ENCODE data around the gene RGR.

RGR gene, protein sequence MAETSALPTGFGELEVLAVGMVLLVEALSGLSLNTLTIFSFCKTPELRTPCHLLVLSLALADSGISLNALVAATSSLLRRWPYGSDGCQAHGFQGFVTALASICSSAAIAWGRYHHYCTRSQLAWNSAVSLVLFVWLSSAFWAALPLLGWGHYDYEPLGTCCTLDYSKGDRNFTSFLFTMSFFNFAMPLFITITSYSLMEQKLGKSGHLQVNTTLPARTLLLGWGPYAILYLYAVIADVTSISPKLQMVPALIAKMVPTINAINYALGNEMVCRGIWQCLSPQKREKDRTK

DNA sequence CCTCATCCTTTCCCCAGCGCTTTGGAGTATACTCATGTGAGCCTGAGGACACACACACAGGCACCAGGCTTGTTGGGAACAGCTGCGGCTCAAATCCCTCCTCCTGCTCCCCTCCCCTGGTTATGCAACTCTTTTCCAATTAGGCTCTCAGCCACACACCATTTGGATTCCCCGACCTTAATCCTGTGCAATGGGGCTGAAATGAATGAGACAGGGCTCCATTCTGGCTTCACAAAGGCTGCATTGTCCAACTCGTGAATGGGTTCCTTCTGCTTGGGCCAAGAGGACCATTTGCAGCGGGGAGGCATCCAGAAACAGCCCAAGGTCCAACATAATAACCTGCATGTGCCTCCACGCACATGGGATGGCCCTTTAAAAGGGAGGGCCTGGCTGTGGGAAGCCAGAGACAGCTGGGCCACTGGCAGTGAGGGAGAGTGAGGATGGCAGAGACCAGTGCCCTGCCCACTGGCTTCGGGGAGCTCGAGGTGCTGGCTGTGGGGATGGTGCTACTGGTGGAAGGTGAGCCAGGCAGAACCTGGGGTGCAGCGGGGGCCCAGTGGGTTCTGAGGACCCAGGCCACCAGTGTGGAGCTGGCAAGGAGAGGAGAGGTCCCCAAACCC lies at the start of gene RGR:
TSS of gene RGR (plus strand) at position 403 of the 620 bp plus-strand sequence. CDS start at position 441, 38 bp downstream.
- DNase-seq (ENCODE audit: low spot score): peak; percentile 98

GRCh38 chr10:84196083-84196482 lies 48.8 kb upstream of the RGR start:
- no peak for DNase-seq (ENCODE audit: low spot score)

GRCh38 chr10:84196941-84197340 lies 47.9 kb upstream of the RGR start:
- DNase-seq (ENCODE audit: low spot score): no peak

GRCh38 chr10:84197643-84198042 lies 47.2 kb upstream of the RGR start:
- no peak for DNase-seq (ENCODE audit: low spot score)

GRCh38 chr10:84198206-84198915 lies 46.5 kb upstream of the RGR start:
- DNase-seq (ENCODE audit: low spot score): no peak

GRCh38 chr10:84200537-84201243 lies 44.2 kb upstream of the RGR start:
- no peak for DNase-seq (ENCODE audit: low spot score)

- DNase-seq (ENCODE audit: low spot score): no peak
Observed at GRCh38 chr10:84201244-84201606, 43.6 kb upstream of the RGR start.

DNA sequence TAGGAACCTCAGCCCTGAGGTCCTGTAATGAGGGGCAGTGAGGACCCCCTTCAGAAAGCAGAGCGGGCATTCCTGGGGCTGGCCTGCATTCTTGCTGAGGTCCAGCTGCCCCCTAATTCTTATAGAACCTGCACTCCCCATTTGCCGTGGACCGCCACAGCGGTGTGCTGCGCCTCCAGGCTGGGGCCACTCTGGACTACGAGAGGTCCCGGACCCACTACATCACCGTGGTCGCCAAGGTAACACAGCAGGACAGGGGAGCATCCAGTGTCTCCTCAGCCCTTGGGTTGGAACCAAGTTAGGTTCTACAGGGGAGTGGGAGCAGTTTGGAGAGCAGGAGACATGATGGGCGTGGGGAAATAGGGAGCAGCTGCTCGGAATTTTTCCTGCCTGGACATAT lies 43.2 kb upstream of the RGR start:
- no peak for DNase-seq (ENCODE audit: low spot score)

DNA sequence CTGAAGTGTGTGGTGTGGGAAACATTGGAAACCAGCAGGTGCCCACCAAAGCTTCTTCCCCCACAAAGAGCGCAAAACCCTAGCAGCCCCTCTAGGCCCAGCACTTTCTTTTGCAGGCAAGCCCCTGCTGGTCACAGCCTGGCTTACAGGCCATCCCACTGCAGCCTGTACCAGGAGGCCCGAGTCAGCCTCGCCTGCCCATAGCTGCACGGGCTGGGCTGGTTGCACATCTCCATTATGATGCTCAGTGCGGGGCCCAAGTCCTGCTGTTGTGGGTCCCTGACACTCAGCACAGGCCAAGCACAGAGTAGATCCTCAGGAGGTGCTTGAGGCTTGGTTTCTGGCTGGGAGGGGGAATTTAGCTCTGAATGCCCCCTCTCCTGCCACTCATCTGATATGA lies 42.5 kb upstream of the RGR start:
- no peak for DNase-seq (ENCODE audit: low spot score)

GRCh38 chr10:84204122-84204521 lies 40.7 kb upstream of the RGR start:
- DNase-seq (ENCODE audit: low spot score): no peak

DNA sequence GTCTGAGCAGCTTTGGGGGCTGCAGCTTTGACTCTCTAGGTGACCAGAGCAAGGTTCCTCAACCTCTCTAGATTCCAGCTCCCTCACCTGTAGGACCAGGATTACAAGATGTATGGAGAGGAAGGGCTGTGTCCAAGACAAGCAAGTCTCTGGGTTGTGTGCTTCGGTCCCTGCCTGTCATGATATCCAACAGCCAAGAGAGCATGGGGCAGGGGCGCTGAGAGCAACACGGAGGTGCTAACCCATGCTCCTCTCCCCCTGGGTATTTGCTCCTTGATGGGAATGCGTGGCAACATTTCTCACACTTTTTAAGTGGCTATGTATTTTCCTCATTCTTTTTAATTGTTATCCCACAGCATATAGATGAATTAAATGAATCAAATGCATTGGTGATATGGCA lies 40.2 kb upstream of the RGR start:
- DNase-seq (ENCODE audit: low spot score): no peak

DNA sequence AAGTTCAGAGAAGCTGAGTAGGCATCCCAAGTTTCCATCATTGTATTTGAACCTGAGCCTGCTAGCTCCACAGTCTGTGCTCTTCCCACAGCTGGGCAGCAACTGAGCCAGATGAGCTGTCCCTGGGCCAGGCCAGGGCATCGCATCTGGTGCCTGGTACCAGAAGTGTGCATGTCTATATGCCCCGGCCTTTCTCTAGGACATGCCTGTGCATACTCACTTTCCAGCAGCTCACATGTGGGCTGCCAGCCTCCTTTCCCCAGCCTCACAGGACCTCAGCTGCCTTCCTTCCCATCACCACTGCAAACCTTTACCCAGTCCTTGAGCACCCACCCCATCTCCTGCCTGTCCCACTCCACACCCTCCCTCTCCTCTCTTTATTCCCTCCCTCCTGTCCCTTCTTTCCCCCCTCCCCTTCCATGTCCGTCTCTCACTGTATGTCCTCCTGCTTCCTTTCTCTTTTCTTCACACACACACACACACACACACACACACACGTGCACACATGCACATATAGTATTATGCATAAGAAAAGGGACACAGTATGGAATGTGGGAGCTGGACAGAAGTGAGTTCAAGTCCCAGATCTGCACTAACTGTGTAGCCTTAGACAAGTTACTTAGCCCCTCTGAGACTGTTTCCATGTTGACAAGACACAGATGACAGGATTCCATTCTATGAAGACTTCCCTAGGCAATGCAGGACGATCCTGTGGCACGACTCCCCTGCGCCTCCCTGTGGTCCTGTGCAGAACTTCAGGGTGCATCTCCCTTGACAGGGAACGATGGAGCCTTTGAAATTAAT lies 39.6 kb upstream of the RGR start:
- peak; percentile 75 for DNase-seq (ENCODE audit: low spot score)

- DNase-seq (ENCODE audit: low spot score): no peak
Observed at GRCh38 chr10:84205853-84206525, 38.9 kb upstream of the RGR start.

- DNase-seq (ENCODE audit: low spot score): no peak
Observed at GRCh38 chr10:84208023-84208422, 36.8 kb upstream of the RGR start.

DNA sequence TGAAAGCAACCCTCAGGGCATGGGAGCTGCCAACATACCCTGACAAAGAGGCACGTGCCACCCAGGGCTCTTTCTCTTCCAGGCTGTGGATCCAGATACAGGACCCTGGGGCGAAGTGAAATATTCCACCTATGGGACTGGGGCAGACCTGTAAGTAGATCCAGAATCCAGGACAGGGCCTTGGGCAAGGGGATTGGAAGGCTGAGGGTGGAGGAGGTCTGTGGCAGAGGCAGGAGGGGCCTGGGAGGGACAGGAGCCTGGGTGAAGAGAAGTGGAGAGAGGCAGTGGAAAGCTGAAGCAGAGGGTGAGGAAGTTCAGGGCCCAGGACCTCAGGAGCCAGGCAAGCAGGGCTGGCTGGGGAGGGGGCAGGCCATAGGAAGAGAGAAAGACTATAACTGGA lies 33.3 kb upstream of the RGR start:
- no peak for DNase-seq (ENCODE audit: low spot score)

DNA sequence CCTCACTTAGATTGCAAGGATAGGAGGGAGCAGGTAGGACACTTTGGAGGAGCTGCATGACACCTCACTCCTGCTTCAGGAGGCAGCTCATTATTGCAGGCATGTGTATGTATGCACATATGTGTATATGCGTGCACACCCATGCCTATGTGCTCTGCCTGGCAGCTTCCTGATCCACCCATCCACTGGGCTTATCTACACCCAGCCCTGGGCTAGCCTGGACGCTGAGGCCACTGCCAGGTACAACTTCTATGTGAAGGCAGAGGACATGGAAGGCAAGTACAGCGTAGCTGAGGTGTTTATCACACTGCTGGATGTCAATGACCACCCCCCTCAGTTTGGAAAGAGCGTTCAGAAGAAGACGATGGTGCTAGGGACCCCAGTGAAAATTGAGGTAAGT lies 32.8 kb upstream of the RGR start:
- no peak for DNase-seq (ENCODE audit: low spot score)

- no peak for DNase-seq (ENCODE audit: low spot score)
Observed at GRCh38 chr10:84213076-84213475, 31.8 kb upstream of the RGR start.

DNA sequence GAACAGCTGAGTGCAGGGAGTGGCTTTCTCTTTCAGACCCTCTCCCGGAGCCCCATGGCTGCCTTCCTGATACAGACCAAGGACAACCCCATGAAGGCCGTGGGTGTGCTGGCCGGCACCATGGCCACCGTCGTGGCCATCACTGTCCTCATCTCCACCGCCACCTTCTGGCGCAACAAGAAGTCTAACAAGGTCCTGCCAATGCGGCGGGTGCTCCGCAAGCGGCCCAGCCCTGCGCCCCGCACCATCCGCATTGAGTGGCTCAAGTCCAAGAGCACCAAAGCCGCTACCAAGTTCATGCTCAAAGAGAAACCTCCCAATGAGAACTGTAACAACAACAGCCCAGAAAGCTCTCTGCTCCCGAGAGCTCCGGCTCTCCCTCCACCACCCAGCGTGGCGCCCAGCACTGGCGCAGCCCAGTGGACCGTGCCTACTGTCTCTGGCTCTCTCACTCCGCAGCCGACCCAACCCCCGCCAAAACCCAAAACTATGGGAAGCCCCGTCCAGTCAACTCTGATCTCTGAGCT lies 30.7 kb upstream of the RGR start:
- no peak for DNase-seq (ENCODE audit: low spot score)

DNA sequence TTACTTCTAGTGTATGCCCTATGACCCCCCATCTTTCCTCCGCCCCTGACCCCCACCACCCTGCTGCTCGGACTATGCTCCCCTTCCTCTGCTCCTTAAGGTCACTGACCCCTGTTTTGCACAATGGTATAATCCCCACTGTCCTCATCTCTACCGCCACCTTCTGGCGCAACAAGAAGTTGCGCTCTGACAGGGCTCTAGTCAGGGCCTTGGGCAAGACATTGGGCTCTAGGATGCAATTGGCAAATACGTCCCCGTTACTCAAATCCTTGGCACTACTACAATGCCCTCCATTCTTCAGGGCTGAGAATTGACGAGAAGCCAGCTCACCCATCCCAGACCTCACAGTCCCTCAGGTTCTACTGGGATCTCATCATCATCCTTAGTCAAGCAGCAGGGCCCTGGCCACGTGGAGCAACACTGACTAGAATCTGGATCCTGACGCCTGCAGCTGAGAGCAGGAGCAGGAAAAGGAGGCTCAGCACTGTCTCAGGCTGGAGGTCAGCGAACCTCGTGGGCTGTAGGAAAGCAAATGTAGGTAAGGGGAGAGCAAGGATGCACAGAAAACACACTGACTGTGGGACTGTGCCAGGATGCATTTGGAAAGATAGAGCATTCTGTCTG lies 30.1 kb upstream of the RGR start:
- no peak for DNase-seq (ENCODE audit: low spot score)

- DNase-seq (ENCODE audit: low spot score): no peak
Observed at GRCh38 chr10:84216834-84217233, 28.0 kb upstream of the RGR start.

- no peak for DNase-seq (ENCODE audit: low spot score)
Observed at GRCh38 chr10:84217746-84218145, 27.1 kb upstream of the RGR start.

Data from putamen (tissue), 1 donor.